Endodermal cell (in vitro differentiated cells): ENCODE measurements around the gene KDM2B. TPM values are rescaled to one million over a fixed set of nuclear protein-coding genes. Genes with fewer than 3 reads are reported as not detected.

Experiments
- DNase-seq: peaks from one replicate; pipeline ENCODE4 v3.0.0-alpha.2; 2017
- H3K27ac ChIP-seq: 2 replicates; pipeline ENCODE4 v1.5.1; 2013; ENCODE audit warnings: mild to moderate bottlenecking, low read depth, low read length, moderate library complexity
- H3K27me3 ChIP-seq: 2 replicates; pipeline ENCODE4 v1.6.1; 2013; ENCODE audit warnings: mild to moderate bottlenecking, low read length, moderate library complexity; ENCODE audit not compliant: insufficient read depth, control insufficient read depth, poor library complexity, severe bottlenecking
- H3K36me3 ChIP-seq: 2 replicates; pipeline ENCODE4 v1.7.0; 2013; ENCODE audit warnings: mild to moderate bottlenecking, low read length, moderate library complexity; ENCODE audit not compliant: control insufficient read depth, insufficient read depth
- H3K4me1 ChIP-seq: one replicate; pipeline ENCODE4 v1.7.0; 2013; ENCODE audit warnings: low read length; ENCODE audit not compliant: control insufficient read depth, insufficient read depth
- H3K4me3 ChIP-seq: 2 replicates; pipeline ENCODE4 v1.5.1; 2013; ENCODE audit warnings: mild to moderate bottlenecking, low read length, moderate library complexity
- H3K9ac ChIP-seq: 2 replicates; pipeline ENCODE4 v1.6.1; 2013; ENCODE audit warnings: mild to moderate bottlenecking, low read length, moderate library complexity; ENCODE audit not compliant: poor library complexity, severe bottlenecking; ENCODE audit errors: extremely low read depth
- H3K9me3 ChIP-seq: 2 replicates; pipeline ENCODE4 v1.6.1; 2013; ENCODE audit warnings: mild to moderate bottlenecking, low read length, moderate library complexity; ENCODE audit not compliant: control insufficient read depth
- H3K27ac Mint-ChIP-seq: 2 replicates; pipeline ENCODE4 v1.8.0; 2020; ENCODE audit warnings: mixed read lengths
- H3K27me3 Mint-ChIP-seq: 2 replicates; pipeline ENCODE4 v1.8.0; 2021; ENCODE audit warnings: mild to moderate bottlenecking, mixed read lengths; ENCODE audit not compliant: insufficient read depth
- H3K36me3 Mint-ChIP-seq: 2 replicates; pipeline ENCODE4 v1.8.0; 2020; ENCODE audit warnings: low read depth, mixed read lengths
- H3K4me1 Mint-ChIP-seq: 2 replicates; pipeline ENCODE4 v1.8.0; 2020; ENCODE audit warnings: mixed read lengths
- H3K4me3 Mint-ChIP-seq: 2 replicates; pipeline ENCODE4 v1.8.0; 2020; ENCODE audit warnings: mild to moderate bottlenecking, moderate library complexity, mixed read lengths
- H3K9me3 Mint-ChIP-seq: 2 replicates; pipeline ENCODE4 v1.8.0; 2020; ENCODE audit warnings: mild to moderate bottlenecking, mixed read lengths
- WGBS, 2 experiments: methylation state at CpG; one replicate each; pipeline versions ENCODE4 v1.1.5 to v1.1.7; 2013; ENCODE audit warnings: missing lambda C conversion rate in 2 of 2, mixed read lengths in 1 of 2; ENCODE audit not compliant: insufficient coverage in 1 of 2, insufficient read length in 1 of 2; 5-methylcytosine and 5-hydroxymethylcytosine counted together
- total RNA-seq, 2 donors: library from RNA; stranded (reverse); fragmentation: NEBNext Ultra II Directional in 1 of 2; extraction: Animal tissue kit (Norgen Biotek cat#: 25700) in 1 of 2; gene quantifications; 2 replicates in 1 of 2; 3 replicates in 1 of 2; pipeline ENCODE4 v1.2.1, GENCODE V29; 2021
- TF ChIP-seq, protein P1 (sequence below): fragments of 200-600 bp; sonication (generic); conservative IDR thresholded peaks from 2 replicates; pipeline ENCODE4 v1.5.0; 2021; ENCODE audit warnings: antibody characterized with exemption, mild to moderate bottlenecking

The KDM2B gene
- total RNA-seq, 2 donors from 2014 or later, result 103 to 125 TPM

GRCh38 chr12:121535150-121536053 lies 45.4 kb downstream of the KDM2B start:
- 80 to 100% methylated on average over 2 to 13 of the region's 13 CpGs for WGBS, 2 experiments
- H3K36me3 Mint-ChIP-seq, result peaks cover 50% of the 10 kb centered on the region
- no peak overlapping the region for H3K27ac Mint-ChIP-seq
- peaks cover 5% of the 10 kb centered on the region for H3K4me1 ChIP-seq
- H3K27me3 ChIP-seq, result peaks cover 18% of the 10 kb centered on the region
- H3K36me3 ChIP-seq, result peaks cover 42% of the 10 kb centered on the region
- no peak overlapping the region for H3K4me3 ChIP-seq
- no peaks in the 10 kb centered on the region for H3K9me3 Mint-ChIP-seq
- H3K27me3 Mint-ChIP-seq, result peaks cover 24% of the 10 kb centered on the region
- no peak overlapping the region for H3K9ac ChIP-seq
- DNase-seq, result no peak
- no peak overlapping the region for H3K27ac ChIP-seq
- H3K4me1 Mint-ChIP-seq, result peaks cover 30% of the 10 kb centered on the region
- no peak overlapping the region for H3K4me3 Mint-ChIP-seq
- TF ChIP-seq, protein P1, sequence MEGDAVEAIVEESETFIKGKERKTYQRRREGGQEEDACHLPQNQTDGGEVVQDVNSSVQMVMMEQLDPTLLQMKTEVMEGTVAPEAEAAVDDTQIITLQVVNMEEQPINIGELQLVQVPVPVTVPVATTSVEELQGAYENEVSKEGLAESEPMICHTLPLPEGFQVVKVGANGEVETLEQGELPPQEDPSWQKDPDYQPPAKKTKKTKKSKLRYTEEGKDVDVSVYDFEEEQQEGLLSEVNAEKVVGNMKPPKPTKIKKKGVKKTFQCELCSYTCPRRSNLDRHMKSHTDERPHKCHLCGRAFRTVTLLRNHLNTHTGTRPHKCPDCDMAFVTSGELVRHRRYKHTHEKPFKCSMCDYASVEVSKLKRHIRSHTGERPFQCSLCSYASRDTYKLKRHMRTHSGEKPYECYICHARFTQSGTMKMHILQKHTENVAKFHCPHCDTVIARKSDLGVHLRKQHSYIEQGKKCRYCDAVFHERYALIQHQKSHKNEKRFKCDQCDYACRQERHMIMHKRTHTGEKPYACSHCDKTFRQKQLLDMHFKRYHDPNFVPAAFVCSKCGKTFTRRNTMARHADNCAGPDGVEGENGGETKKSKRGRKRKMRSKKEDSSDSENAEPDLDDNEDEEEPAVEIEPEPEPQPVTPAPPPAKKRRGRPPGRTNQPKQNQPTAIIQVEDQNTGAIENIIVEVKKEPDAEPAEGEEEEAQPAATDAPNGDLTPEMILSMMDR, result no peak
- H3K9me3 ChIP-seq, result no peaks in the 10 kb centered on the region

GRCh38 chr12:121534495-121535148 lies 46.2 kb downstream of the KDM2B start:
- no peaks in the 10 kb centered on the region for H3K9me3 ChIP-seq
- Mint-ChIP-seq H3K4me3 (no peak overlapping the region), H3K4me1 (peaks cover 30% of the 10 kb centered on the region), H3K9me3 (no peaks in the 10 kb centered on the region), H3K27me3 (peaks cover 17% of the 10 kb centered on the region), H3K36me3 (peaks cover 43% of the 10 kb centered on the region), H3K27ac (peak overlapping the region; percentile 45)
- peaks cover 16% of the 10 kb centered on the region for H3K27me3 ChIP-seq
- H3K4me3 ChIP-seq, result no peak overlapping the region
- H3K9ac ChIP-seq, result no peak overlapping the region
- TF ChIP-seq, protein P1, result no peak
- no peak overlapping the region for H3K27ac ChIP-seq
- peaks cover 34% of the 10 kb centered on the region for H3K36me3 ChIP-seq
- 77% methylated on average over 13 to 14 of the region's 14 CpGs for WGBS, 2 experiments
- DNase-seq, result peak; percentile 74
- peaks cover 5% of the 10 kb centered on the region for H3K4me1 ChIP-seq

DNA sequence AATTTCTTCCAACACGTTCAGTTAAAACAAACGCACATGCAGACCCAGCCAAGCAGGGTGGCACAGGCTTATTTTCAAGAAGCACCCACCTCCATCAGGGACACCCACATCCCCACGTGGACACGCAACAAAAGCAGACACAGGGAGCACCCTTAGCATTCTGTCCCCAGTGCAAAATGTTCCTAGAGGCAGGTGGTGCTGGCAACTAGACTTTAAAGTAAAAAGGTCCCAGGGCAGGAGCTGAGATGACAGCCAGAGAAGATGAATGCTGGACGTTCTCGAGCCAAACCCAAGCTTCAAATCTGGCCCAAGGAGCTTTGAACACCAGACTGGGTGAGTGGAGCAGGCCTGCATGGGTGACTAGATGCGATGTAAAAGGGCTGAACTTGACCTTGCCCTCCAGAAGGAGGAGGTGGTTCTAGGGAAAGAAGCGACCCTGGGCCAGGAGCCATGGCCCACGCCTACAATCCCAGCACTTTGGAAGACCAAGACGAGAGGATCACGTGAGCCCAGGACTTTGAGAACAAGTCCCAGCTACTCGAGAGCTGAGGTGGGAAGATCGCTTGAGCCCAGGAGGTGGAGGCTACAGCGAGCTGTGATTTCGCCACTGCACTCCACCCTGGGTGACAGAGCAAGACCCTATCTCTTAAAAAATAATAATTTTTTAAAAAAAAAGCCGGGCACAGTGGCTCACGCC lies 47.3 kb downstream of the KDM2B start:
- Mint-ChIP-seq H3K27me3 (peaks cover 8% of the 10 kb centered on the region), H3K27ac (no peak overlapping the region), H3K9me3 (no peaks in the 10 kb centered on the region), H3K36me3 (peaks cover 51% of the 10 kb centered on the region), H3K4me1 (peaks cover 25% of the 10 kb centered on the region), H3K4me3 (no peak overlapping the region)
- Histone ChIP-seq H3K9ac (peak overlapping the region; percentile 1), H3K27ac (no peak overlapping the region), H3K4me1 (peaks cover 4% of the 10 kb centered on the region), H3K4me3 (no peak overlapping the region), H3K36me3 (peaks cover 41% of the 10 kb centered on the region), H3K9me3 (no peaks in the 10 kb centered on the region), H3K27me3 (peaks cover 5% of the 10 kb centered on the region)
- TF ChIP-seq, protein P1, result no peak
- 95 to 98% methylated on average over 16 to 17 of the region's 17 CpGs for WGBS, 2 experiments
- DNase-seq, result no peak
